ENCODE results near the gene COL2A1.

The COL2A1 gene

DNA sequence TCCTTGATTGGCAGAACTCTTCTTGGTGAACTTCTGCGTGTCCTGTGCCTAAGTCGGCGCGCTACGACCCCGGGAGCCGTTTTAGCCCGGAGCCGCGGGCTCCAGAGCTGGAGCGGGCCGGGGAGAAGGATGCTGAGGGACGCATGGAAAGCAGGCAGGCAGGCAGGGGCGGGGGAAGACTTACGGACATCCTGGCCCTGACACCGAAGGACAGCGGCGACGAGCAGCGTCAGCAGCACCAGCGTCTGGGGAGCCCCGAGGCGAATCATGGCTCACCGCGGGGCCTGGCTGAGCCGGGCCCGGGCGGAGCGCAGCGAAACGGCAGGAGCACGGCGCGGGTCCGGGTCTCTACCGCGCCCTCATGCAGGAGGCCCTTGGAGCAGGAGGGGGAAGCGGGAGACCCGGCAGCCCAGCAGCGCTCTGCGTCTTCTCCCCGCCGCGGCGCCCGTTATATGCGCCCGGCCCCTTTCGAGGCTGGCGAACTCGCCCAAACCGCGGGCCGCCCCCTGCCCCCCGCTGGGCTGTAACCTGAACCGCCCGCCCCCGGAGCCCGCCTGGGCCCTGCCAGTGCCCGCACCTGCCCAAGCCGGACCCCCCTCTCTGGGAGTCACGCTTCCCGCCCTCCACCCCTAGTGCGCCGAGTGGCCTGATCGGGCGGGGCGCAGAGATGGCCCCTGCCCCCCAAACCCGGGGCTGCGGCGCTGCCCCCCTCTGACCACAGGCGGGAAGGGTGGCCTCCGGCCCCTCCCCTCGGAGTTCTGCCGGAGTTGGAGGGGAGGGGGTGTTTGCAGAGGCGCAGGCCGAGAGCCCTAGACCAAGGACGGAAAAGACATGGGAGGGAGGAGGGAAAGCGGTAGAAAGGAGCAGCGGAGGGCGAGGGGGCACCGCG lies at the start of gene COL2A1:
Gene COL2A1 (minus strand): TSS at position 424 of the 889 bp plus-strand sequence. CDS start 155 bp downstream, at position 269.
- peak; percentile 62 for DNase-seq (ENCODE audit: low spot score)

DNA sequence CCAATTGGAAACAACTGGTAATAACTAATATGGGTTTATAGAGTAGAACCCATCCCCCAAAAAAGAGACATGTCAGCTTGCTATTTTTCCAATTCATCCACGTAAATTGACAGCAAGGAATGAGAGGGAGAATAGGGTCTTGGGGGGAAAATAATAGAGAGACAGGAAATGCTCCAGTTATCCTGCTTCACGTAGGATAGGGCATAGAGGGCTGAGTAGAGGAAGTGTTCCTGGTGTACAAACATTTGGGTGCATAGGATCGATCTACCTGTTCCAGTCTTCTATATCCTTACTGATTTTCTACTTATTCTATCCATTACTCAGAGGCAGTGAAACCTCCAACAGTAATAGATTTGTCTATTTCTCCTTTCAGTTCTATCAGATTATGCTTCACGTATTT lies 49.6 kb upstream of the COL2A1 start:
- no peak for DNase-seq (ENCODE audit: low spot score)

DNA sequence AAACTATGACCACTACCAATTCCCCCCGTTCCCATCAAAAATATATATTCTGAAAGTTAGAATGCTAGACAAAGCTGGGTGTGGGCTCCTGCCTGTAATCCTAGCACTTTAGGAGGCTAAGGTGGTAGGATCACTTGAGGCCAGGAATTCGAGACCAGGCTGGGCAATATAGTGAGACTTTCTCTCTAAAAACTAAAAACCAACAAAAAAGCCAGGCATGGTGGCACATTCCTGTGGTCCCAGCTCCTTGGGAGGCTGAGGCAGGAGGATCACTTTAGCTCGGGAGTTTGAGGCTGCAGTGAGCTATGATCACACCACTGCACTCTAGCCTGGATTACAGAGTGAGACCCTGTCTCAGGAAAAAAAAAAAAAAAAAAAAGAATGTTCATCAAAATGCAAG lies 48.8 kb upstream of the COL2A1 start:
- DNase-seq (ENCODE audit: low spot score): no peak

DNA sequence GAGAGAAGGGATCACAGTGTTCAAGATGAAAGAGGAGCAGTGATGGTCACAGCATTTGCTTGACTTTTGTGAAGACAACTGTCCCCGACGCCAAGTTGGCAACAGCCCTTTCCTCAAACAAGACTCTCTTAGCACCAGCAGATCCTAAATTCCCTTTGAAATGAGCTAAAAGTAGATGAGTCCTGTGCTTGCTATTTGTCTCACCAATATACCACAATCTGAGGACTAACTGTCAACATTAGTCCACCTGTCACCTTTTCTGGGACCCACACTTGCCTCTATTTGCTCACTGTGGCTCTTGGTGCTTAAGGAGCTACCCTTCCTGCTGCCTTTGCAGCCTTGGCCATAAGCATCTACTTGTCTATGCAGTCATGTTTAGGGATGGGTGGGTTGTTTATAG lies 47.4 kb upstream of the COL2A1 start:
- no peak for DNase-seq (ENCODE audit: low spot score)

DNA sequence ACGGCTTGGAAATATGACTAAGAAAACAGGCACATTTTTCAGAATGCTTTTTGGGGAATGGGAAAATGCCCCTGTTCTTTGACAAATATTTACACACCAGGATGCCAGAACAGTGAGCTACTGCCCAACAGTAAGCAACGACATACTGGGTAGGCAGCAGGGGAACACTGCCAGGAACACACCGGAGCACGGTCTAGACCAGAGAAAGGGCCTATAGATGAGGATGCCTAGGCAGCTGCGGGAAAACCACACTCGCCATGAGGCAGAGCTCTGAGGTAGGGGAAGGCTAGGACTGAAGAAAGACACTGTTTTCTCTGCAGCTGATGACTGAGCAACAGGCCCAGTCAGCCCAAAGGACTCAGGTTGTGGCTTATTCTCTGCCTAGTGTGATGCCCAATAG lies 45.9 kb upstream of the COL2A1 start:
- no peak for DNase-seq (ENCODE audit: low spot score)

DNA sequence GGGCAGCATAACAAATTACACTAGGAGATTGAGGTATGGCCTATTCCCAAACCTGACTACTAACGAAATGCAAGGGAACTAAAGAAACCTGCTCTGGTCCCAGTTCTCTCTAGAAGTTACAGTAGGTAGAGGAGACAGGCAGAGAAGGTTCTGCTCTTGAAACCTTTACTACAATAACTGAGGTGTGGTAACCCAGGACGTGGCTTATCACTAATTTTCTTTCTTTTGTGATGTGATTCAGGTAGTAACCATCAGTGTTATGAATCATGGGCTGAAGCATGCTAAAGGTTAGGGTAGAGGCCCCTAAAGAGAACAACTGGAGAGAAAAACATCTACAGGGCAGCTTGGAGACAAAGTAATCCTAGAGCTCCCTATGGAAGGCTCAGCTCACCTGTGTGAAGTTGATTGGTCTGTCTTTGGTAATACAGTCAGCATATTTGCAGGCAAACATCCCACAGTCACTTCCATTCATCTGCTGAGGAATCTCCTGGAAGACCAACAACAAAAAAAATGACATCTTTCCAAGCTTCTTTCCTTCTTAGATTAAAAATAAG lies 41.8 kb upstream of the COL2A1 start:
- DNase-seq (ENCODE audit: low spot score): no peak

DNA sequence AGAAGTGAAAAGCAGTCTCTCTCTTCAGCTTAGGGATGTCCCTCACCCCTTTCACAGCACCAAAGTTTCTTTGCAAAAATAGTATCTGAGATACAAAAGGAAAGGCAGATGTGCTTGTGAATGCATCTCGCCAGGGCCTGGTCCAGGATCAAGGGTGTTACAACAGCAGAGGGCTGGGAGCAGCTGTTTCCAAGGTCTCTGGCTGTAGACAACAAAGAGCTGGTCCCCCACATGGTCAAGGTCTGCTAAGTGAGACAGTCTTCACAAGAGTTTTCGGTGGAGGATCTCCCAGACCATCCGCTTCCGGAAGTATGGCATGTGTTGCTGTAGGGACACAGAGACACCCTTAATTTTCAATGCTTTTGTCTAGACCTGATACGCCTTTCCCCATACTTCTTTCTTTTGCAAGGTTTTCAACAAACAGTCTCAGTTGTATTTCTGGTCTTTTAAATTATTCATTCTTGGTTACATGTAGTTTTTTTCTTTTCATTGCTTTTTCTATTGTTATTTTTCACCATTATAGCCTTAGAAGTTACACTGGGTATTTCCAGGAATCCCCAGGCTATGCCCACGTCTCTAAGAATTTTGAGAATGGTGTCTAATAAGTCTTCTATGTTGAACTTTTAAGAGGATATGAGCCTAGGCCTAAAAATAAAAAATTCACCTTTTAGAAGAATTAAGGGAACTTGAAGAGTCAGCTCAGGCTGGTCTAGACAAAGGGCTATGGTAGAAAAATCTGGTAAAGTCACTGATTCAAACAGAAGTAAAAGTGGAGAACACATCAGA lies 41.0 kb upstream of the COL2A1 start:
- DNase-seq (ENCODE audit: low spot score): no peak

DNA sequence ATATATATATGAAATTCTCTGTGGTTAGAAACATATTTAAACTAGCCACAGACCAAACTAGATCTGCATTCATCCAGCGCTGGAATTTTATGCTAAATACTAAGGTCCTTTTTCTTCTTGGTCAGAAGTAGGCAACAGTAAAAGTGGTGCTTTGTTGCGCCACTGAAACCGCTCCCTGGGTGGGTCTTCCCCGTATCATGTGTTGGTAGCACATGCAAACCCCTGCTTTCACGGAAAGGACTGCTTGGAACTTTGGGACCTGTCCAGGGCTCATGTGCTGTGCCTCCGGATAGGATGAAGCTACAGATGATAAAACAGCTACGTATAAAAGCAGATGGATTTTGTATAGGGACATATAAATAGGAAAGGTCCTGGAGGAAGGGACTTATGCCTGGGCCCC lies 40.1 kb upstream of the COL2A1 start:
- DNase-seq (ENCODE audit: low spot score): no peak

DNA sequence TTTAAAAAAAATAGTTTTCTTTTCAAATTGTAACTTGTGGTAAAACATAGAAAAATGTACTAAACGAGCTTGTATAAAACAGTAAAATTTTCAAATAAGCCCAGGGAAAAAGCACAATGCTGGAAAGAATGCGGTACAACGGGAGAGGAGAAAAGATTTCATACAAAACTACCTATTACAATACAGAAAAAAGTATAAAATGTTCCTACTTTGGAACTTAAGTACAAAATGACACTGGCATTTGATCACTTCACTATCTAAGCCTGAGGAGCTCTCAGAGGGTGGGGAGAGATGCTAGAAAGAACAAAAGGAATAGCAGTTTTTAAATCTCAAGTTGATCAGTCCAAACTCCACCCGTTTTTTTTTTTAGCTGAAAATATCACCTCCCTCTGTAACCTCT lies 39.5 kb upstream of the COL2A1 start:
- DNase-seq (ENCODE audit: low spot score): no peak

DNA sequence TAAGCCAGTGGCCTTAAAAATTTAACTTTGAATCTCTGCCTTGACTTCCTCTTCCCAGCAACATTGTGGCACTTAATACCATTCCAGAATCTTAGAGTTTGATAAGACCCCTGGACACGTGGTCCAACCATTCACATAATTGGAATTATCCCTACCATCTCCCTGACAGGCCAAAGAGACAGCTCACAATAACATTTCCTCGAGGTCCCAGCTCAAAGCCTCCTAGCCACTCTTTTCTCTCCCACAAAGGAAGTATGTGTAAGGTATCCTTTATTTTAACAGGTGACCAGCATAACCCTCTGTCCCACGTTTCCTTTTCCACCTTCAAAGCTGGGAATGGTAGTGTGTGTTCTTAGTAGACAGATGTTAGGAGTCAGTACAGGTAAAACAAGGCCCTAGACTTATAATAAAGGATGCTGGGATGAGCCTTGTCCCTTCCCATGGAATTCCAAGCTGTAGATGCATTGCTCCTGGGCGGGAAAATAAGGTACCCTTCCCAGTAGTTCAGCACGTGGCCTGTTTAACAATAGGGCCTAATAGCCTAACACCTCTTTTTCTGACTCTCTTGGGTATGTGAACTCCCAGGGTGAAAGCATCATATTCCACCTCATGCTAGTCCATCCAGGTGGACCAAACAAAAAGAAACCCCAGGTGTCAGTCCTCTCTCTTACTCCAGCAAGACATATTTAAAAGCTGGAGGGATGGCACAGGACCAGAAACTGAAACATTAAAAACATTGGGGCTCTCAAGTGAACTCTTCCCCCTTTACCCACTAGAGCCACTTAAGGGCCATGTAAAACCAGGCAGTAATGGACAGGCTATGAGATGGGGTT lies 37.5 kb upstream of the COL2A1 start:
- DNase-seq (ENCODE audit: low spot score): no peak

DNA sequence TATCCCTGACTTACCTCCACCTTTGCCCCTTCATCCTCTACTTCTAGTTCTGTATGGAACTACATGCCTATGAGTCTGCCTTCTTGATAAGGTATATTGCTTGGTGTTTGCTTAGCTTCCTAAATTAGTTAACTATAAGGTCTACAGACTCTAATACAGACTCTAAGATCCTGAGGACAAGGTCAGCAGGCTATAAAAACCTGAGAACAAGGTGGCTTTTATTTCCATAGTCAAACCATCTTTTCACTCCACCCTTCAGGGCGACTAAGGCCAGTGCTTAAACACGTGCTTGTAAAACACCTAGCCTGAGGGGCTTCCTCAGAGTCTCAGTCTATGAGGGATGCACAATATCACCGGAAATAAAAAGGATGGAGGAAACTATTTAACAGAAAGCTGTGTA lies 36.1 kb upstream of the COL2A1 start:
- no peak for DNase-seq (ENCODE audit: low spot score)

DNA sequence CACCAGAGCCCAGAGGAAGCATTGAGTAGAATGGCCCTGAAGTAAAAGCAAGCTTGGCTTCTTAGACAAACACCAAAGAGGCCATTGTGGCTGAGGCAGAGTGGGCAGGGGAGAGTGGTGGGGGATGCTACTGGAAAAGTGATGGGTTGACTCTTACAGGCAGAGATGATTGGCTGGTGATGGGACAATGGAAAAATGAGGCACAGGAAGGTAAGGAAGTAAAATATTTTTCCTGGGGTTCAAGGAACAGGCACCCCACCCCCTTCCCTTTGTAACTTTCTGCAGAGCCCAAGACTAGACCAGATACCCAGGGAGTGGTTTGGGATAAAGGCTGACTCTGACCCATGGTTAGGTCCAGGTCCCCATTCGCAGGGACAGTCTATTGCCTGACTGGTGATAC lies 34.9 kb upstream of the COL2A1 start:
- DNase-seq (ENCODE audit: low spot score): no peak

DNA sequence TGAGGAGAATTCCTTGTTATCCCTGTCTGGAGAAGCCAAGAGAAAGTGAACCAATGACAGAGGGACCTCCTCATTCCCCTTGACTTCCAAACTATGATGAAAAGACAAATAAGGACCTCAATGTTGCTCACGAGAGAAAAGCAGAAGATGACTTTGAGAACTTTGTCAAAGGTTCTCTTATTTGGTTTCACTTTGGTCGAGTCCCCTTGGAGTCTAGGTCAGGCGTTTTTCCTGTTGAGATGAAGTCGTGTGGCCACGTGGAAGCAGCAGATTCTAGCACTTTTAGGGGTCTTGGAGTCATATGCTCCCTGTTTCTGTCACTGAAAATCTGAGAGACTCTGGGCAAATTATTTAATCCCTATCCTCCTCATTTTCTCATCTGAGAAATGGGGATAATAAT lies 33.8 kb upstream of the COL2A1 start:
- DNase-seq (ENCODE audit: low spot score): no peak

DNA sequence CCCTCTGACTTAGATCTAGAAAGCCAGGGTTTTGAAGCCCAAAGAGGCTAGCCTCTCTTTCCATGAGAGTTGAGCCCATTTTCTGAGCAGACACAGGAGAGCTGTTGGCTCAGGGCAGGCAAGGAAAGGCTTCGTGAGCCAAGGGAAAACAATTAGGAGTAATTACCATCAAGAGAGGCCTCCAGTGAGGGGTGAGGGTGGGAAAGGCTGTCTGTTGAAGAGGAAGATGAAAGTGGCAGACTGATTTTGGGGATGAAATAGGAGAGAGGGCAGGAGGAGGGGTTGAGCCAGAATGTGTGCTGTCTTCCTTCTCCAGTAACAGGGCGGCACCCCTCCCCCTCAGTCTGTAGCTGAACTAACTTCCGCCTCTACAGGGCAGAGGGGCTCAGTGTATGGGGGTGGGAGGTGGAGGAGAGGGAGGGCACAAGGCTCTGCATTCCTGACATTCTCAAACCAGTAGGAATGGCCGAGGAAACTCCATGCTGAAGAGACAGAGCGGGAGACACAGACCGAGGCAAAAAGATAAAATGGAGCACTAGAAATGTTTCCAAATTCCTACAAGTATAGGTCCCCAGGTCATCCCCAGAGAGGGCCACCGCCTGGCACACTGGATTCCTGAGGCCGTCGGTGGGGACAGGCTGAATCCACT lies 33.1 kb upstream of the COL2A1 start:
- no peak for DNase-seq (ENCODE audit: low spot score)

DNA sequence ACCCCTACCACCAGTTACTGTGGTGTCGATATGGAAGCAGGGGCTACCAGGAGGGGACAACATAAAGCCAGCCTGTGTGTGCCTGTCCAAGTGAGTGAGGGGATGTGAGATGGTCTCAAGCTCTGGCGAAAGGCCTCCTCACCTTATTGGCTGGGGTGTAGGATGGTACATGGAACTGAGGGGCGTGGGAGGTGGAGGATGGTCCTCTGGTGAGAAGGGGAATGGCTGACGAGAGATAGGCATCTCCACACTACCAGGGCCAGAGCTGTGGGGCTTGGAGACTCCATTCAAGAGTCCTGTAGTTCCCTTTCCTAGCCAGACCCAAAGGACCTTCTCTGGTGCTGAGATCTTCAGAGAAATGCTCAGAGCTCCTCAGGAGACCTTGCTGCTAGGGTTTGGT lies 32.5 kb upstream of the COL2A1 start:
- no peak for DNase-seq (ENCODE audit: low spot score)

DNA sequence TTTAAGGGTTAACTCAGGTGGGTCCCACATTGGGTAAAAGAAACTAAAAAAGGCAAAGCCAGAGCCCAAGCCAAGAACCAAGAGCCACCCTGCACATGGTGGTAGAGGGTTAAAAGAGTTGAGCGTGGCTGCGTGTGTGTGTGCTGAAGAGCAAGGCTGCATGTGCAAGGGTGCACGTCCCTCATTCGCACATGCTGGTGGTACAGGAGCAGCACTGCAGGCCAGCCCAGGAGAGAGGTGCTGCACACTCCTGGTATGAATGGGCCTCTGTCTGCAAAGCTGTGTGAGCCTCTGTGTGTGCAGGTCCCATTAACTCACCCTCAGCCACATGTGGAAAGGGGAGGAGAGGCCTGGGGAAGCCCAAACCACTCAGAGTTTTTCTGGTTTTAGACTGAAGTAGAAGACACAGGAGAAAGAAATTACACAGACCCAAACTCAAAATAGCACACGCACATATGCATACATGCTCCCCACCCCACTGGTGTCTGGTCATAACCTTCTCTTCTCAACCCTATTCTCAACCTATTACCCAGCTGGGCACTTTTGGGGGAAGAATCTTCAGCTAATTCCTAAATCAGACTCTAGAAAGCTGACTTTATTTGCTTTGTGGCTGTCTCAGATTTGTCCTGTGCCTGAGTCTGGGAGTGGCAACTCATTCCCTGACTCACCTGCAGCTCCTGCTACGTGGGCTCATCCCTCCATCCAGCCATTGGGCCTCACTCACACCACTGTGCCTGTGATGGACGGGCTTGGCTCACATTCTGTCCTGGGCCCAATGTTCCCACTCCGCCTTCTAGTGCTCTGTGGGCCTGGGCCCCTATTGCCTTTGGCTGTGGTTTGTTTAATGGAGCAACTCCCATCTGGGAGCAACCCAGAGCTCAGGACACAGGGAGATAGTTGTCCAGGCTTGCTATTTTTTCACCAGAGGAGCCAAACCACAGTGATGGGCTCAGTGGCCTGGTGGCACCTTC lies 30.8 kb upstream of the COL2A1 start:
- no peak for DNase-seq (ENCODE audit: low spot score)

DNA sequence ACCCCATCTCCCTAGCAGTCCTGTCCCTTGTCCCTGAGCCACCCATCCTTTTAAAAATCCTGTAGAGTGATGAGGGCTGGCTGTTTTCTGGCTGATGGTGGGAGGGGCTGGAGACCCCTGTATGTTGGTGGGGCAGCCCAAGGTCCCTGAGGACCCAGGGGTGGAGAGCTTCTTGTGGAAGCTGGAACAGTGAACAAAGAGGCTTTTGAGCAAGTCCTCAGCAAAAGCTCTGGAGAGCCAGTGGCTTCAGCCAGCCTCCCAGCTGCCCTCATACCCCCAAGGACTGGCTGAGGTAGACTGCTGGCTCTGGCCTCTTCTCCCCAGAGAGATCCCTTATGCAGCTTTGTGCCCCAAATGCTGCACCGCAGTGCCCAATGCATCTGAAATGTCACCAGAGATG lies 29.2 kb upstream of the COL2A1 start:
- DNase-seq (ENCODE audit: low spot score): no peak

DNA sequence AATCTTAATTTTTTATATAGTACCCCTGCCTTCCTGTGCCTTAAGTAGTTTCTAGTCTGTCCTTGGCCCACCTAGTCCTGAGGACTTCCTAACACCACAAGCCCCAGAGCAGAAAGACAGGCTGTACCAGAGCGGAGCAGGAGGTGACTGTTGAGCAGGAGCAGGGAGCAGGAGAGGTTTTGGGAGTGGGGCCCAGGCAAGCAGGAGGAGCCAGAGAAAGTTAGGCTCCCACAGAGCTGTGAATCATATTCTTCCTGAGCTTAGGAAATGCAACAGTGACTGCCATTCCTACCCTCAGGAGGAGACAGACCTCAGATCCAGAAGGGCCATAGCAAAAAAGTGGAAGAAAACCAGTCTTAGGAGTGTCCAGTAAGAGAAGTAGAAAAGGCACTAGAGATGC lies 28.3 kb upstream of the COL2A1 start:
- peak; percentile 32 for DNase-seq (ENCODE audit: low spot score)

DNA sequence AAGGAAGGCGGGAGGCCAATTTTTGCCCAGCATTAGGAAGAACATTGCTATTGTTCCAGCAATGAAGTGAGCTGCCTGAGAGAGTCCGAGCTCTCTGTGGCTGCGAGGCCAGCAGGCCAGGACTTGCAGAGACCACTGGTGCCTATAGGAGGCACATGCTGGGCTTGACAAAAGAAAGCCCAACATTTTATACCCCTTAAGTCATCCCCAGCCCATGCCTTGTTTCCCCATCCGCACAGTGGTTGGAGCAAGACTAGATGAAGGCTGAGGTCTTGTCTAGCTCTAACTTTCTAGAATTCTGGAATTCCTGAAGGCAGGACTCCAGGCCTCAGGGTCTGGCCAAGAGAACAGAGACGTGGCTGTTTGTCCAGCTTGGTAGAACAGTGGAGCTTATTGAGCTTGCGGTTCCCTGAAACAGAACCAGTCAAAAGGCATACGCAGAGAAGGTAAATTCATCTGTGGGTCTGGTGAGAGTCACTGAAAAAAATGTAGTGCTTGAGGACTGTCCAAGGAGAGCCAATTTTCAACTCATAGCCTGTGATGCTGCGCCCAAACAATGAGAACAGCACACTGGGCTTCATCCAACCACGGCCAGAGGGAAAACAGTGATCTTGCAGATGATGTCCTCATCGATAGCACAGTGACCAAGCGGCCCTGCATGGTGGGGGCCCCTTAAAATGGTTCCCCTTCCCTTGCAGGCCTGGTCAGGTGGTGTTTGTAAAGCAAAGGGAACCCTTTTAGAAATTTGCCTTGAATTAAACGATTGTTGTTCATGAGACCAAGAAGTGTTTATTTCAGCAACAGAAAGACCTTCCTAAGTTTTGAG lies 27.1 kb upstream of the COL2A1 start:
- no peak for DNase-seq (ENCODE audit: low spot score)

Measured in AG20443 (cell line).